ENCODE data around the gene HSFY1. TPM values are rescaled to one million over a fixed set of nuclear protein-coding genes. Genes with fewer than 3 reads are reported as not detected.
"Not testable (repeated sequence)": the region's sequence is repeated elsewhere in the genome, so short reads cannot be mapped to it uniquely, and the experiment has no call there.

Gene HSFY1
- not detected for total RNA-seq
- long read RNA-seq, result 0 reads

GRCh38 chrY:18546420-18546819 lies at the start of gene HSFY1:
Gene HSFY1 (plus strand): TSS chrY:18546720. CDS start chrY:18546788, 68 bp downstream.
- ATAC-seq; DNase-seq; intact Hi-C loops (cut with DNase I): not testable (repeated sequence)

DNA sequence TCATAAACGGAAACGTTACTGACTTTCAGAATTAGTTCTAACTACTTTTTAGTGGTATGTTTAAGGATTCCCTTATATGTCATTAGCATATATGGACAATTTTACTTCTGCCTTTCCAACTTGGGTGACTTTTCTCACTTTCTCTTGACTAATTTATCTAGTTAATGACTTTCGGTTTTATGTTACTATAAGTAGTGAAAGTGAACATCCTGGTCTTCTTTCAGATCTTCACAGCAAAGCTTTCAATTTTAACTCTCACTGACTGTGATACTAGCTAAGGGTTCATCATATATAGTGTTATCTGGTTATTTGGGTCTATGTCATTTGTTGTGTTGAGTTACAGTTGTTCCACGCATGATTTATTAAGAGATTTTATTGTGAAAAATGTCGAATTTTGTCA lies 42.3 kb upstream of the HSFY1 start:
- ATAC-seq; intact Hi-C loops (cut with DNase I); DNase-seq: not testable (repeated sequence)

DNA sequence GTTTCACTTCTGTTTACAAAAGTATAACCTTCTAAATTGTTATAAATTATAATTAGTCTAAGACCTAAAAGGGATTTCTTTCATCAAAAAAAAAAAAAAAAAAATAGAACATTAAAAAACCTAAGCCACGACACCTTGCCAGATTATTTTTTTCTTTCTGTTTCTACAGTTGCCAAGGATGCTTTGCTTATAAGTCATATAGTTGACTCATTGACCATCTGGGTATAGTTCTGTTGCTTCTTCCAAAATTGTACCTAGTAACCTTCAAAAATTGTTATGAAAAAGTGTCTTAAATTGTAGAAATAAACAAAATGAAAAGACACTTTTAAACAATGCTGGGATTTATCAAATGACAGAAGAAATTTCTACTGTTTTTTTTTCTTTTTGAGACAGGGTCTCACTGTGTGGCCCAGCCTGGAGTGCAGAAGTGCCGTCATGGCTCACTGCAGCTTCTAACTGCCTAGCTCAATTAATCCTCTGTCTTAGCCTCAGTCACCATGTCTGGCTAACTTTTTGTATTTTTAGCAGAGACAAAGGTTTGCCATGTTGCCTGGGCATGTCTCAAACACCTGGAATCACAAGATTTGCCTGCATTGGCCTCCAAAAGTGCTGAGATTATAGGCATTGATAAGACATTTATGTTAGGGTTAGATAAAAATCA lies 15.4 kb upstream of the HSFY1 start:
- intact Hi-C loops (cut with DNase I); DNase-seq; ATAC-seq: not testable (repeated sequence)

DNA sequence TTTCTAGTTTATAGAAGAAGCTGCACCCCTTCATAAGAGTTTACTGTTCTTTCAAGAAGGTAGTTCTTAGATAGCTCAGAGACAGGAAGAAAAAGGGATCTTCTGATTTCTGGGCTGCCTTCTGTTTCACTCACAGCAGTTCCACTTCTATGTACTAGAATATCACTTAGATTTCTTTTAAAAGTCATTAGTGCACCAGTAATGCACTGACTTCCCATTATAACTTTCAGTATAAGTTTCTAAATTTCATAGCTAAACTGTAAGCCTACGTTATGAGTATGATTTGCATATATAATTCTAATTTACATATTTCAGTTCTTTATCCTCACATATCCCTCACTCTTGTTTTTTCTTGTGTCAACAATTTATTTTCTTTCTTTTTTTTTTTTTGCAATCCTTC lies 7.6 kb upstream of the HSFY1 start:
- intact Hi-C loops (cut with DNase I); ATAC-seq; DNase-seq: not testable (repeated sequence)

DNA sequence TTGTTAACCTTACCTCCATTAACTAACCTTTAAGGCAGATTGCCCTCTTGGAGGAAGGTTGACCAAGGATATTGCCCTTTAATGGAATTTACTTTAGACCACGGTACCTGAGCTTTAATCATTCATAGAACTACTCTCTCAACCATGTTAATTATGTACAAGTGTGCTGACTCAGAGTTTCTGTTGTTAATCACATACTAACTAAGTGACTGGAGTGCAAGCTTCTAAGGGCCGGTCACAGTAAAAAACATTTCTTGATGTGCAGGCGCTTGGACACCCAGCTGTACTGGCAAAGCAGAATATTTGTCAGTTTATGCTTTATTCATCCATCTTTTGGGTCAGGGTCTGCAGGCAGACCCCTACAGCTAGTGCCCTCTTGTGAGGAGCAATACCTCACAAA lies 6.6 kb downstream of the HSFY1 start:
- ATAC-seq; DNase-seq; intact Hi-C loops (cut with DNase I): not testable (repeated sequence)

DNA sequence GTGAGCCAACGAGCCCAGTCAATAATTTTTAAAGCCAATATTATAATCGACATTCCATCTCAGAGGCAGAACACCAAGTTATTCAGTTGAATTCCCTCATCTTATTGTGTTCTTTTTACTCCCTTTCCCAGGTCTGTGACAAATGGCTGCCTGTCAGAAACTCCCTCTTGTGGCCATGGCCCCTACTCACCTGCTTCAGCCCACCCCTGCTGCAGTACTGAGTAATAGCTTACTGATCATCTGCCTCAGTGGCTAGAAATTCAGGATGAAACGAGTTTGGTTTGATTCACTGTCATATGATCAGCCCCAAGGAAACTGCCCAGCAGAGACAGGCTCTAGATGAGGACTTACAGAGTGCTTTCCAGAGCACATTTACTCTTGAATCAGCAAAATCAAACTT lies 19.4 kb downstream of the HSFY1 start:
- DNase-seq; ATAC-seq; intact Hi-C loops (cut with DNase I): not testable (repeated sequence)

Other genes starting within 250 kb of the HSFY1 start
- not detected for gene HSFY2, start 227.0 kb downstream of the HSFY1 start, total RNA-seq